Measurements from ENCODE around the gene SFXN4.

SFXN4 gene

GRCh38 chr10:119125942-119126341 is 39.6 kb downstream of the SFXN4 start:
- no peak for ATAC-seq
- TF ChIP-seq TOX (CRISPR knock-in tag; IDR thresholded peaks at IDR 0.05; ENCODE audit: borderline replicate concordance): no peak

- no peak for ATAC-seq
- TF ChIP-seq PPARA (CRISPR knock-in tag; IDR thresholded peaks at IDR 0.05; ENCODE audit: borderline replicate concordance) (no peak), TSHZ2 (CRISPR knock-in tag; IDR thresholded peaks at IDR 0.05) (no peak), TCF4 (CRISPR knock-in tag; IDR thresholded peaks at IDR 0.05; ENCODE audit: borderline replicate concordance) (no peak), ARNTL (CRISPR knock-in tag; IDR thresholded peaks at IDR 0.05; ENCODE audit: borderline replicate concordance, low read depth) (no peak), CSRNP3 (CRISPR knock-in tag; IDR thresholded peaks at IDR 0.05) (no peak), POU6F1 (CRISPR knock-in tag; IDR thresholded peaks at IDR 0.05; ENCODE audit: borderline replicate concordance, low read depth) (no peak), OSR1 (CRISPR knock-in tag; IDR thresholded peaks at IDR 0.05) (no peak), ESRRG (CRISPR knock-in tag; IDR thresholded peaks at IDR 0.05) (no peak), GLIS3 (CRISPR knock-in tag; IDR thresholded peaks at IDR 0.05) (no peak), CSDC2 (CRISPR knock-in tag; IDR thresholded peaks at IDR 0.05) (no peak)
Measured at GRCh38 chr10:119120875-119121274, 44.6 kb downstream of the SFXN4 start.

- ATAC-seq: no peak
- TF ChIP-seq RARB (CRISPR knock-in tag; IDR thresholded peaks at IDR 0.05) (no peak), TCF4 (CRISPR knock-in tag; IDR thresholded peaks at IDR 0.05; ENCODE audit: borderline replicate concordance) (no peak), ESRRG (CRISPR knock-in tag; IDR thresholded peaks at IDR 0.05) (no peak), ZNF8 (CRISPR knock-in tag; IDR thresholded peaks at IDR 0.05) (no peak), TSHZ2 (CRISPR knock-in tag; IDR thresholded peaks at IDR 0.05) (no peak), CSDC2 (CRISPR knock-in tag; IDR thresholded peaks at IDR 0.05) (no peak), CSRNP3 (CRISPR knock-in tag; IDR thresholded peaks at IDR 0.05) (no peak), ZNF70 (CRISPR knock-in tag; IDR thresholded peaks at IDR 0.05) (no peak)
Measured at GRCh38 chr10:119120413-119120867, 45.1 kb downstream of the SFXN4 start.

- ATAC-seq: no peak
- no peak for TF ChIP-seq BACH2 (CRISPR knock-in tag; IDR thresholded peaks at IDR 0.05; ENCODE audit: borderline replicate concordance)
- TF ChIP-seq ZNF565 (CRISPR knock-in tag; conservative IDR thresholded peaks at IDR 0.05; ENCODE audit: low read depth): no peak
- no peak for TF ChIP-seq OSR1 (CRISPR knock-in tag; IDR thresholded peaks at IDR 0.05)
- TF ChIP-seq TSHZ2 (CRISPR knock-in tag; IDR thresholded peaks at IDR 0.05): no peak
- no peak for TF ChIP-seq ISL1 (CRISPR knock-in tag; IDR thresholded peaks at IDR 0.05)
- TF ChIP-seq ZFP3 (CRISPR knock-in tag; IDR thresholded peaks at IDR 0.05): no peak
- TF ChIP-seq ZNF70 (CRISPR knock-in tag; IDR thresholded peaks at IDR 0.05): no peak
- no peak for TF ChIP-seq TCF4 (CRISPR knock-in tag; IDR thresholded peaks at IDR 0.05; ENCODE audit: borderline replicate concordance)
- TF ChIP-seq CSRNP3 (CRISPR knock-in tag; IDR thresholded peaks at IDR 0.05): no peak
- no peak for TF ChIP-seq POU6F1 (CRISPR knock-in tag; IDR thresholded peaks at IDR 0.05; ENCODE audit: borderline replicate concordance, low read depth)
- TF ChIP-seq CSDC2 (CRISPR knock-in tag; IDR thresholded peaks at IDR 0.05): no peak
Measured at GRCh38 chr10:119119400-119119799, 46.1 kb downstream of the SFXN4 start.
